ENCODE data around the gene CATSPERE. TPM values are rescaled to one million over a fixed set of nuclear protein-coding genes. Genes with fewer than 3 reads are reported as not detected.

CATSPERE gene
- total and polyA plus RNA-seq, 9 of the 15 experiments (the other 6 are each of a cell fraction or from before 2014, with no cell fraction given), result 0.06 to 0.16 (median 0.09) TPM; not detected in 3

DNA sequence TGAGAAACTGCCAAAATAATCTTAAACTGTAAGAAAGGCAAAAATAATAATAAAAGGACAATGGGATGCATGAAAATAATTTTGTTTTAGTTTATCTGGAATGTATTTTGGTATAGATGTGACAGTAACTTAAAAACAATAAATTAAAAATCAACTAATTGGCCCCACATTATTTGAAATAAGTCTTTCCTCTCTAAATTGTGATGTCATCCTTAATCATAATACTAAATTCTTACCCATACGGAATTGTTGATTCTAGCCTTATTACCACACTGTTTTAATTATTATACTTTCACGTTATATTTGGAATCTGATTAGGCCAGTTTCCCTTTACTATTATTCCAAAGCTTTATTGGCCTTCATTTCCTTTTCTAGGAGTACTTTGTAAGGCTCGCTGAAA, 199.5 kb downstream of the CATSPERE start:
- H3K79me2 ChIP-seq (ENCODE audit: control insufficient read depth, insufficient read depth, low read length), result peaks cover 86% of the 10 kb centered on the region
- H2AFZ ChIP-seq (ENCODE audit: low read depth, low read length), result no peak overlapping the region
- intact Hi-C loops (cut with micrococcal nuclease) (no loop called here), in situ Hi-C loops (cut with MboI) (no loop called here)
- no peak for DNase-seq (ENCODE audit: extremely low read depth in 1 of 4, low spot score in 3 of 4)
- H3K4me2 ChIP-seq (ENCODE audit: insufficient read depth, low read length), result no peak overlapping the region
- H3K4me1 ChIP-seq (replicated peaks in 1 of 2; ENCODE audit: control insufficient read depth in 2 of 2, insufficient read depth in 2 of 2, low read length in 2 of 2), result peaks cover 4 to 25% of the 10 kb centered on the region in 2 experiments; a peak in 4 of 5 replicates
- no peak for FAIRE-seq
- no peak for TF ChIP-seq ASH1L (IDR thresholded peaks at IDR 0.05; ENCODE audit: borderline replicate concordance, low read depth, partially characterized antibody)
- TF ChIP-seq, protein P1, sequence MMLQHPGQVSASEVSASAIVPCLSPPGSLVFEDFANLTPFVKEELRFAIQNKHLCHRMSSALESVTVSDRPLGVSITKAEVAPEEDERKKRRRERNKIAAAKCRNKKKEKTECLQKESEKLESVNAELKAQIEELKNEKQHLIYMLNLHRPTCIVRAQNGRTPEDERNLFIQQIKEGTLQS (IDR thresholded peaks at IDR 0.05), result 0 out of 2 replicates have a peak, but pooled peaks have one; percentile 9
- TF ChIP-seq, protein P1 (CRISPR knock-in tag; conservative IDR thresholded peaks at IDR 0.05), result no peak
- WGBS (ENCODE audit: insufficient coverage, low coverage, missing lambda C conversion rate), result 97% methylated on average over 3 of the region's 3 CpGs
- no peaks in the 10 kb centered on the region for H3K9me1 ChIP-seq (ENCODE audit: control insufficient read depth, insufficient read depth, low read length)
- no peak overlapping the region for H3K27ac ChIP-seq (ENCODE audit: extremely low read depth, low read depth, low read length)
- ChIA-PET CTCF (ENCODE audit: low intra/inter-chr PET ratio) (no interaction called here), POLR2A (no interaction called here)
- peaks cover 40% of the 10 kb centered on the region for H3K36me3 ChIP-seq (ENCODE audit: control insufficient read depth, insufficient read depth, low read length)
- no peak overlapping the region for H3K9ac ChIP-seq (ENCODE audit: insufficient read depth in 1 of 2, low read depth in 2 of 2, low read length in 2 of 2)
- ATAC-seq, result no peak
- H3K27me3 ChIP-seq (ENCODE audit: control insufficient read depth in 2 of 2, insufficient read depth in 2 of 2, low read length in 2 of 2), result no peaks in the 10 kb centered on the region
- H3K4me3 ChIP-seq, result no peak overlapping the region
- no peaks in the 10 kb centered on the region for H3K9me3 ChIP-seq (replicated peaks; ENCODE audit: control insufficient read depth, insufficient read depth, low read depth, low read length)
- BruUV-seq (replicated peaks), result no TSS peak
- H4K20me1 ChIP-seq (replicated peaks; ENCODE audit: control insufficient read depth, insufficient read depth, low read length), result peaks cover 13% of the 10 kb centered on the region; the same call in 1 of the 2 replicates
